ENCODE measurements around the gene ZNF91. TPM values are rescaled to one million over a fixed set of nuclear protein-coding genes. Genes with fewer than 3 reads are reported as not detected.
"Not testable (repeated sequence)": the region's sequence is repeated elsewhere in the genome, so short reads cannot be mapped to it uniquely, and the experiment has no call there.

Gene ZNF91
- total RNA-seq, 2 donors from 2014 or later: 52.9 to 65.6 TPM

- H3K27me3 Mint-ChIP-seq: no peaks in the 10 kb centered on the region
- H3K4me1 Mint-ChIP-seq: no peaks in the 10 kb centered on the region
- DNase-seq (no peak), ATAC-seq (no peak)
- H3K36me3 Mint-ChIP-seq (ENCODE audit: low read depth): no peaks in the 10 kb centered on the region
- no peak overlapping the region for H3K27ac Mint-ChIP-seq
- no peaks in the 10 kb centered on the region for H3K9me3 ChIP-seq (ENCODE audit: control insufficient read depth, low read length, poor library complexity, severe bottlenecking)
- no peak overlapping the region for H3K4me3 Mint-ChIP-seq
Measured at GRCh38 chr19:23407616-23408133, 12.4 kb upstream of the ZNF91 start.

- Mint-ChIP-seq H3K4me1 (no peaks in the 10 kb centered on the region), H3K27ac (no peak overlapping the region), H3K36me3 (ENCODE audit: low read depth) (no peaks in the 10 kb centered on the region), H3K4me3 (no peak overlapping the region), H3K27me3 (no peaks in the 10 kb centered on the region)
- H3K9me3 ChIP-seq (ENCODE audit: control insufficient read depth, low read length, poor library complexity, severe bottlenecking): no peaks in the 10 kb centered on the region
- ATAC-seq (no peak), DNase-seq (no peak)
Measured at GRCh38 chr19:23406721-23407120, 11.4 kb upstream of the ZNF91 start.

- ATAC-seq (no peak), DNase-seq (no peak)
- Mint-ChIP-seq H3K27me3 (no peaks in the 10 kb centered on the region), H3K27ac (no peak overlapping the region), H3K4me3 (no peak overlapping the region), H3K36me3 (ENCODE audit: low read depth) (no peaks in the 10 kb centered on the region), H3K4me1 (no peaks in the 10 kb centered on the region)
- H3K9me3 ChIP-seq (ENCODE audit: control insufficient read depth, low read length, poor library complexity, severe bottlenecking): no peaks in the 10 kb centered on the region
Measured at GRCh38 chr19:23406091-23406490, 10.8 kb upstream of the ZNF91 start.

GRCh38 chr19:23404676-23405075 is 9.4 kb upstream of the ZNF91 start:
- H3K9me3 ChIP-seq (ENCODE audit: control insufficient read depth, low read length, poor library complexity, severe bottlenecking): no peaks in the 10 kb centered on the region
- no peaks in the 10 kb centered on the region for H3K36me3 Mint-ChIP-seq (ENCODE audit: low read depth)
- no peaks in the 10 kb centered on the region for H3K27me3 Mint-ChIP-seq
- no peaks in the 10 kb centered on the region for H3K4me1 Mint-ChIP-seq
- DNase-seq (no peak), ATAC-seq (no peak)
- no peak overlapping the region for H3K27ac Mint-ChIP-seq
- no peak overlapping the region for H3K4me3 Mint-ChIP-seq

GRCh38 chr19:23403581-23404324 is 8.5 kb upstream of the ZNF91 start:
- no peak overlapping the region for H3K4me3 Mint-ChIP-seq
- H3K4me1 Mint-ChIP-seq: no peaks in the 10 kb centered on the region
- H3K9me3 ChIP-seq (ENCODE audit: control insufficient read depth, low read length, poor library complexity, severe bottlenecking): no peaks in the 10 kb centered on the region
- no peak overlapping the region for H3K27ac Mint-ChIP-seq
- ATAC-seq: no peak
- no peaks in the 10 kb centered on the region for H3K27me3 Mint-ChIP-seq
- no peak for DNase-seq
- no peaks in the 10 kb centered on the region for H3K36me3 Mint-ChIP-seq (ENCODE audit: low read depth)

GRCh38 chr19:23403052-23403451 is 7.8 kb upstream of the ZNF91 start:
- H3K36me3 Mint-ChIP-seq (ENCODE audit: low read depth): no peaks in the 10 kb centered on the region
- H3K27ac Mint-ChIP-seq: no peak overlapping the region
- no peak overlapping the region for H3K4me3 Mint-ChIP-seq
- H3K9me3 ChIP-seq (ENCODE audit: control insufficient read depth, low read length, poor library complexity, severe bottlenecking): no peaks in the 10 kb centered on the region
- no peaks in the 10 kb centered on the region for H3K4me1 Mint-ChIP-seq
- ATAC-seq: no peak
- no peaks in the 10 kb centered on the region for H3K27me3 Mint-ChIP-seq
- no peak for DNase-seq

- Mint-ChIP-seq H3K4me3 (no peak overlapping the region), H3K4me1 (no peaks in the 10 kb centered on the region), H3K27ac (no peak overlapping the region), H3K36me3 (ENCODE audit: low read depth) (no peaks in the 10 kb centered on the region), H3K27me3 (no peaks in the 10 kb centered on the region)
- no peaks in the 10 kb centered on the region for H3K9me3 ChIP-seq (ENCODE audit: control insufficient read depth, low read length, poor library complexity, severe bottlenecking)
- DNase-seq (no peak), ATAC-seq (no peak)
Measured at GRCh38 chr19:23402388-23402787, 7.1 kb upstream of the ZNF91 start.

- no peak overlapping the region for H3K4me3 Mint-ChIP-seq
- H3K9me3 ChIP-seq (ENCODE audit: control insufficient read depth, low read length, poor library complexity, severe bottlenecking): no peaks in the 10 kb centered on the region
- DNase-seq (no peak), ATAC-seq (no peak)
- H3K36me3 Mint-ChIP-seq (ENCODE audit: low read depth): no peaks in the 10 kb centered on the region
- H3K27ac Mint-ChIP-seq: no peak overlapping the region
- H3K4me1 Mint-ChIP-seq: no peaks in the 10 kb centered on the region
- no peaks in the 10 kb centered on the region for H3K27me3 Mint-ChIP-seq
Measured at GRCh38 chr19:23401086-23401610, 5.9 kb upstream of the ZNF91 start.

- Mint-ChIP-seq H3K27me3 (no peaks in the 10 kb centered on the region), H3K36me3 (ENCODE audit: low read depth) (no peaks in the 10 kb centered on the region), H3K27ac (no peak overlapping the region), H3K4me3 (no peak overlapping the region), H3K4me1 (no peaks in the 10 kb centered on the region)
- DNase-seq (no peak), ATAC-seq (no peak)
- no peaks in the 10 kb centered on the region for H3K9me3 ChIP-seq (ENCODE audit: control insufficient read depth, low read length, poor library complexity, severe bottlenecking)
Measured at GRCh38 chr19:23399443-23399842, 4.2 kb upstream of the ZNF91 start.

GRCh38 chr19:23395722-23396117 is 449 bp upstream of the ZNF91 start:
- not testable (repeated sequence) for H3K9me3 ChIP-seq (ENCODE audit: control insufficient read depth, low read length, poor library complexity, severe bottlenecking); DNase-seq; H3K4me3 Mint-ChIP-seq; H3K27me3 Mint-ChIP-seq; ATAC-seq; H3K36me3 Mint-ChIP-seq (ENCODE audit: low read depth)
- Mint-ChIP-seq H3K4me1 (peaks cover 14% of the 10 kb centered on the region), H3K27ac (peak overlapping the region; percentile 98)

GRCh38 chr19:23394511-23394910 is 760 bp downstream of the ZNF91 start:
- Mint-ChIP-seq H3K27ac (peak overlapping the region; percentile 98), H3K27me3 (no peaks in the 10 kb centered on the region), H3K4me3 (peak overlapping the region; percentile 95), H3K4me1 (peaks cover 18% of the 10 kb centered on the region), H3K36me3 (ENCODE audit: low read depth) (no peaks in the 10 kb centered on the region)
- H3K9me3 ChIP-seq (ENCODE audit: control insufficient read depth, low read length, poor library complexity, severe bottlenecking): no peaks in the 10 kb centered on the region
- ATAC-seq (peak; percentile 31), DNase-seq (peak; percentile 16 to 33 (median 33))

GRCh38 chr19:23393121-23393520 is 2.1 kb downstream of the ZNF91 start:
- no peak overlapping the region for H3K4me3 Mint-ChIP-seq
- peaks cover 2% of the 10 kb centered on the region for H3K36me3 Mint-ChIP-seq (ENCODE audit: low read depth)
- H3K9me3 ChIP-seq (ENCODE audit: control insufficient read depth, low read length, poor library complexity, severe bottlenecking): no peaks in the 10 kb centered on the region
- DNase-seq (no peak), ATAC-seq (no peak)
- H3K27ac Mint-ChIP-seq: peak overlapping the region; percentile 98
- H3K4me1 Mint-ChIP-seq: peaks cover 23% of the 10 kb centered on the region
- H3K27me3 Mint-ChIP-seq: no peaks in the 10 kb centered on the region

GRCh38 chr19:23391236-23391635 is 4.0 kb downstream of the ZNF91 start:
- H3K9me3 ChIP-seq (ENCODE audit: control insufficient read depth, low read length, poor library complexity, severe bottlenecking): no peaks in the 10 kb centered on the region
- ATAC-seq (no peak), DNase-seq (no peak)
- peaks cover 23% of the 10 kb centered on the region for H3K4me1 Mint-ChIP-seq
- no peaks in the 10 kb centered on the region for H3K27me3 Mint-ChIP-seq
- H3K36me3 Mint-ChIP-seq (ENCODE audit: low read depth): peaks cover 4% of the 10 kb centered on the region
- H3K27ac Mint-ChIP-seq: peak overlapping the region; percentile 11
- peak overlapping the region; percentile 19 for H3K4me3 Mint-ChIP-seq

GRCh38 chr19:23385404-23385803 is 9.9 kb downstream of the ZNF91 start:
- H3K27ac Mint-ChIP-seq: no peak overlapping the region
- no peak overlapping the region for H3K4me3 Mint-ChIP-seq
- peaks cover 11% of the 10 kb centered on the region for H3K36me3 Mint-ChIP-seq (ENCODE audit: low read depth)
- H3K27me3 Mint-ChIP-seq: no peaks in the 10 kb centered on the region
- DNase-seq: no peak
- ATAC-seq: no peak
- H3K9me3 ChIP-seq (ENCODE audit: control insufficient read depth, low read length, poor library complexity, severe bottlenecking): peaks cover 27% of the 10 kb centered on the region
- H3K4me1 Mint-ChIP-seq: peaks cover 9% of the 10 kb centered on the region
